A673 (cell line): ENCODE results near the gene GPR155. TPM values are rescaled to one million over a fixed set of nuclear protein-coding genes. Genes with fewer than 3 reads are reported as not detected.

Experiments
- BruUV-seq: library from RNA; stranded (reverse); fragments of 400-500 nt; replicated peaks from 2 replicates; lab custom pipeline; 2021; lab: Mats Ljungman, UMichigan
- CTCF ChIA-PET: fragments of 300-600 bp; sonication (Branson Sonifier 250); formaldehyde crosslinking; loops from one replicate; lab custom pipeline; 2022; ENCODE audit warnings: antibody characterized with exemption; lab: Charles Lee
- POLR2A ChIA-PET: fragments of 300-600 bp; sonication (Branson Sonifier 250); formaldehyde crosslinking; loops from one replicate; lab custom pipeline; 2022; ENCODE audit warnings: antibody characterized with exemption; ENCODE audit not compliant: low non-redundant PET; lab: Charles Lee
- DNase-seq: peaks from one replicate; pipeline ENCODE4 v3.0.0-alpha.2; 2015; ENCODE audit warnings: low spot score
- H3K27ac ChIP-seq: fragments of 200-600 bp; sonication (generic); 2 replicates; pipeline ENCODE4 v1.5.1; 2016; ENCODE audit warnings: mixed run types, low read depth, mild to moderate bottlenecking, mixed read lengths, antibody characterized with exemption, low read length; ENCODE audit not compliant: poor library complexity, severe bottlenecking
- H3K27me3 ChIP-seq: fragments of 200-600 bp; sonication (generic); replicated peaks from 2 replicates; pipeline ENCODE4 v1.6.1; 2017; ENCODE audit warnings: mixed run types, low read depth, mild to moderate bottlenecking, mixed read lengths, antibody characterized with exemption, low read length; ENCODE audit not compliant: insufficient read depth, poor library complexity
- H3K36me3 ChIP-seq: fragments of 200-600 bp; sonication (generic); 2 replicates; pipeline ENCODE4 v1.6.1; 2016; ENCODE audit warnings: mixed run types, mild to moderate bottlenecking, mixed read lengths, antibody characterized with exemption, low read length; ENCODE audit not compliant: insufficient read depth, poor library complexity, severe bottlenecking
- H3K4me1 ChIP-seq: fragments of 200-600 bp; sonication (generic); 2 replicates; pipeline ENCODE4 v1.6.1; 2017; ENCODE audit warnings: mixed run types, mild to moderate bottlenecking, mixed read lengths, antibody characterized with exemption, low read length; ENCODE audit not compliant: insufficient read depth, poor library complexity, severe bottlenecking
- H3K4me3 ChIP-seq: fragments of 200-600 bp; sonication (generic); 2 replicates; pipeline ENCODE4 v1.5.1; 2016; ENCODE audit warnings: low read depth, mixed run types, mild to moderate bottlenecking, mixed read lengths, low read length; ENCODE audit not compliant: poor library complexity, severe bottlenecking
- H3K9me3 ChIP-seq: fragments of 200-600 bp; sonication (generic); 2 replicates; pipeline ENCODE4 v1.6.1; 2016; ENCODE audit warnings: mixed run types, low read depth, mild to moderate bottlenecking, mixed read lengths, antibody characterized with exemption, low read length; ENCODE audit not compliant: poor library complexity, severe bottlenecking
- EZH2 ChIP-seq: fragments of 200-600 bp; sonication (generic); IDR thresholded peaks from 2 replicates; pipeline ENCODE4 v1.6.1; 2017; ENCODE audit warnings: borderline replicate concordance, low read depth, mild to moderate bottlenecking, mixed read lengths, antibody characterized with exemption, low read length; ENCODE audit not compliant: poor library complexity, severe bottlenecking
- intact Hi-C: fragments of 100-400 bp; cut with micrococcal nuclease; formaldehyde crosslinking; loops from one replicate; pipeline ENCODE4 v1.10.0; 2022; ENCODE audit not compliant: unreplicated experiment
- total RNA-seq: library from RNA; stranded (reverse); gene quantifications from 2 replicates; pipeline ENCODE4 v1.2.3, GENCODE V29; 2021
- TF ChIP-seq, protein P1 (sequence below): fragments of 300-800, 200-600 bp; sonication (generic); conservative IDR thresholded peaks from 2 replicates; pipeline ENCODE4 v1.5.1; 2017; ENCODE audit warnings: low read depth, mild to moderate bottlenecking, antibody characterized with exemption, low read length, moderate library complexity, mixed read lengths

The GPR155 gene
- total RNA-seq, 1 experiment from 2014 or later, result not detected

- H3K4me3 ChIP-seq, result no peak overlapping the region
- no peaks in the 10 kb centered on the region for H3K36me3 ChIP-seq
- no TSS peak for BruUV-seq
- TF ChIP-seq, protein P1, sequence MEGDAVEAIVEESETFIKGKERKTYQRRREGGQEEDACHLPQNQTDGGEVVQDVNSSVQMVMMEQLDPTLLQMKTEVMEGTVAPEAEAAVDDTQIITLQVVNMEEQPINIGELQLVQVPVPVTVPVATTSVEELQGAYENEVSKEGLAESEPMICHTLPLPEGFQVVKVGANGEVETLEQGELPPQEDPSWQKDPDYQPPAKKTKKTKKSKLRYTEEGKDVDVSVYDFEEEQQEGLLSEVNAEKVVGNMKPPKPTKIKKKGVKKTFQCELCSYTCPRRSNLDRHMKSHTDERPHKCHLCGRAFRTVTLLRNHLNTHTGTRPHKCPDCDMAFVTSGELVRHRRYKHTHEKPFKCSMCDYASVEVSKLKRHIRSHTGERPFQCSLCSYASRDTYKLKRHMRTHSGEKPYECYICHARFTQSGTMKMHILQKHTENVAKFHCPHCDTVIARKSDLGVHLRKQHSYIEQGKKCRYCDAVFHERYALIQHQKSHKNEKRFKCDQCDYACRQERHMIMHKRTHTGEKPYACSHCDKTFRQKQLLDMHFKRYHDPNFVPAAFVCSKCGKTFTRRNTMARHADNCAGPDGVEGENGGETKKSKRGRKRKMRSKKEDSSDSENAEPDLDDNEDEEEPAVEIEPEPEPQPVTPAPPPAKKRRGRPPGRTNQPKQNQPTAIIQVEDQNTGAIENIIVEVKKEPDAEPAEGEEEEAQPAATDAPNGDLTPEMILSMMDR, result no peak
- TF ChIP-seq EZH2, result no peak
- intact Hi-C loops, result no loop called here
- no peak overlapping the region for H3K27ac ChIP-seq
- peaks cover 15% of the 10 kb centered on the region for H3K27me3 ChIP-seq
- no peaks in the 10 kb centered on the region for H3K9me3 ChIP-seq
- ChIA-PET POLR2A (no interaction called here), CTCF (no interaction called here)
- no peak for DNase-seq
- no peaks in the 10 kb centered on the region for H3K4me1 ChIP-seq
Observed at GRCh38 chr2:174495365-174496012, 8.7 kb upstream of the GPR155 start.

GRCh38 chr2:174493549-174494331 lies 6.9 kb upstream of the GPR155 start:
- peaks cover 18% of the 10 kb centered on the region for H3K27me3 ChIP-seq
- H3K36me3 ChIP-seq, result no peaks in the 10 kb centered on the region
- POLR2A ChIA-PET, result interaction anchor here (0.7 kb wide), 1 partner anchor 38 kb away, joined by 3 read pairs; no protein-coding TSS in a partner anchor
- no peak for DNase-seq
- intact Hi-C loops, result no loop called here
- no peaks in the 10 kb centered on the region for H3K9me3 ChIP-seq
- H3K4me1 ChIP-seq, result no peaks in the 10 kb centered on the region
- CTCF ChIA-PET, result no interaction called here
- no peak overlapping the region for H3K27ac ChIP-seq
- TF ChIP-seq, protein P1, result no peak
- TF ChIP-seq EZH2, result no peak
- no peak overlapping the region for H3K4me3 ChIP-seq
- BruUV-seq, result no TSS peak

DNA sequence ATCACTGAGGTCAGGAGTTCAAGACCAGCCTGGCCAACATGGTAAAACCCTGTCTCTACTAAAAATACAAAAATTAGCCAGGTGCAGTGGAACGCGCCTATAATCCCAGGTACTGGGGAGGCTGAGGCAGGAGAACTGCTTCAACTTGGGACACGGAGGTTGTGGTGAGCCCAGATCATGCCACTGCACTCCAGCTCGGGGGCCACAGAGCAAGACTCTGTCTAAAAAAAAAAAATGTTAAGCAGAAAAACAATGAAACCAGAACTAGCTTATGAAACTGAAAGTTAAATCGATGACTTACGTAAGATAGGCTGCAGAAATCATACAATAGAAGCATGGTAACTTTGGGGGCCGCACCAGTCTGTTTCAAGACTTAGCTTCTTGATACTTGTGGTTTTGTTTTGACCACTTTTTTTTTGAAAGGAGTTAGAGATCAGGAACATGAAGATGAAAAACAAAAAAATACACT lies 6.2 kb upstream of the GPR155 start:
- ChIA-PET POLR2A (interaction anchor here (0.7 kb wide), 1 partner anchor 37 kb away, joined by 3 read pairs; no protein-coding TSS in a partner anchor), CTCF (no interaction called here)
- no peak for DNase-seq
- intact Hi-C loops, result no loop called here
- Histone ChIP-seq H3K4me3 (no peak overlapping the region), H3K36me3 (no peaks in the 10 kb centered on the region), H3K27ac (no peak overlapping the region), H3K27me3 (peaks cover 18% of the 10 kb centered on the region), H3K4me1 (no peaks in the 10 kb centered on the region), H3K9me3 (no peaks in the 10 kb centered on the region)
- no peak for TF ChIP-seq EZH2
- TF ChIP-seq, protein P1, result no peak
- no TSS peak for BruUV-seq
